PFSK-1 (cell line): ENCODE results near the gene UBE2M.

ENCODE experiments used
- FOXP2 ChIP-seq: optimal IDR thresholded peaks from 2 replicates; pipeline ENCODE3; 2011; ENCODE audit warnings: borderline replicate concordance, control low read depth, inconsistent platforms; ENCODE audit not compliant: insufficient read depth; ENCODE audit errors: extremely low read length, extremely low read depth
- POLR2AphosphoS5 ChIP-seq: IDR thresholded peaks from 2 replicates; pipeline ENCODE4 v1.6.1; 2012; ENCODE audit warnings: low read depth, mild to moderate bottlenecking, control low read depth, low read length, moderate library complexity
- REST ChIP-seq, 2 experiments: IDR thresholded peaks; 2 replicates each; pipeline versions ENCODE4 v1.6.1 to v1.8.0; 2011 to 2012; ENCODE audit warnings: low read depth in 2 of 2, low read length in 2 of 2, control low read depth in 1 of 2, inconsistent platforms in 1 of 2, mild to moderate bottlenecking in 1 of 2, moderate library complexity in 1 of 2; ENCODE audit not compliant: insufficient read depth in 1 of 2
- SIN3A ChIP-seq: IDR thresholded peaks from 2 replicates; pipeline ENCODE4 v1.6.1; 2012; ENCODE audit warnings: mild to moderate bottlenecking, low read length, moderate library complexity, borderline replicate concordance; ENCODE audit not compliant: insufficient read depth
- TAF1 ChIP-seq: IDR thresholded peaks from 2 replicates; pipeline ENCODE4 v1.6.1; 2012; ENCODE audit warnings: low read length, control low read depth, borderline replicate concordance; ENCODE audit not compliant: insufficient read depth

The UBE2M gene

GRCh38 chr19:58571575-58571947 is 13.2 kb upstream of the UBE2M start:
- TF ChIP-seq REST (IDR thresholded peaks at IDR 0.05; ENCODE audit: insufficient read depth in 1 of 2, low read depth in 2 of 2, low read length in 2 of 2) (no peak), SIN3A (no peak), TAF1 (no peak), POLR2AphosphoS5 (no peak), FOXP2 (no peak)

GRCh38 chr19:58570770-58571574 is 12.6 kb upstream of the UBE2M start:
- TF ChIP-seq TAF1 (no peak), REST (IDR thresholded peaks at IDR 0.05; ENCODE audit: insufficient read depth in 1 of 2, low read depth in 2 of 2, low read length in 2 of 2) (no peak), FOXP2 (no peak), POLR2AphosphoS5 (no peak), SIN3A (no peak)

GRCh38 chr19:58569943-58570670 is 11.7 kb upstream of the UBE2M start:
- TF ChIP-seq POLR2AphosphoS5 (peak; percentile 33; the same call in 1 of the 2 replicates), REST (IDR thresholded peaks at IDR 0.05; ENCODE audit: insufficient read depth in 1 of 2, low read depth in 2 of 2, low read length in 2 of 2) (no peak), TAF1 (no peak)

GRCh38 chr19:58569191-58569942 is 11.0 kb upstream of the UBE2M start:
- no peak for TF ChIP-seq FOXP2
- no peak for TF ChIP-seq REST (IDR thresholded peaks at IDR 0.05; ENCODE audit: insufficient read depth in 1 of 2, low read depth in 2 of 2, low read length in 2 of 2)
- no peak for TF ChIP-seq SIN3A
- TF ChIP-seq POLR2AphosphoS5, result no peak
- TF ChIP-seq TAF1, result no peak
